K562 (cell line): ENCODE measurements around the gene SACS.

Experiments
- MXI1 ChIP-seq: IDR thresholded peaks from 2 replicates; pipeline ENCODE4 v1.6.1; 2011; ENCODE audit warnings: low read depth, mild to moderate bottlenecking, improper control_type of control experiment, low read length
- PHF8 ChIP-seq: fragments of 200-600 bp; sonication (generic); IDR thresholded peaks from 2 replicates; pipeline ENCODE4 v1.6.1; 2012; ENCODE audit warnings: mixed run types, mild to moderate bottlenecking, inconsistent platforms, low read length, moderate library complexity, borderline replicate concordance
- SREBF2 ChIP-seq: sonication (generic); formaldehyde crosslinking; IDR thresholded peaks from 2 replicates; pipeline ENCODE4 v1.4.0; 2020; ENCODE audit warnings: mild to moderate bottlenecking, missing genetic modification reagents
- TBP ChIP-seq: optimal IDR thresholded peaks from 2 replicates; pipeline ENCODE3; 2011; ENCODE audit warnings: low read depth, low read length, improper control_type of control experiment
- ZBTB17 ChIP-seq: fragments of 450-650 bp; formaldehyde crosslinking; IDR thresholded peaks from 2 replicates; pipeline ENCODE4 v1.4.0; 2020; ENCODE audit warnings: mild to moderate bottlenecking
- TF ChIP-seq, protein P1 (sequence below), 2 experiments: fragments of 450-650 bp; conservative IDR thresholded peaks; 2 replicates each; pipeline ENCODE4 v1.6.1; 2017; ENCODE audit warnings: mild to moderate bottlenecking in 2 of 2, moderate library complexity in 2 of 2
- TF ChIP-seq, protein P2 (sequence below), 3 experiments: IDR thresholded peaks in 2 of 3; conservative IDR thresholded peaks in 1 of 3; 2 replicates each; pipeline ENCODE4 v1.5.1; 2011 to 2012; ENCODE audit warnings: low read length in 3 of 3, mild to moderate bottlenecking in 3 of 3, control low read depth in 2 of 3, improper control_type of control experiment in 1 of 3, inconsistent platforms in 1 of 3, low read depth in 1 of 3, mixed read lengths in 1 of 3, moderate library complexity in 1 of 3; ENCODE audit not compliant: insufficient read depth in 2 of 3
- TF ChIP-seq, protein P3 (sequence below): fragments of 450-650 bp; formaldehyde crosslinking; IDR thresholded peaks from 2 replicates; pipeline ENCODE4 v1.4.0; 2022; ENCODE audit warnings: mild to moderate bottlenecking, moderate library complexity

DNA sequence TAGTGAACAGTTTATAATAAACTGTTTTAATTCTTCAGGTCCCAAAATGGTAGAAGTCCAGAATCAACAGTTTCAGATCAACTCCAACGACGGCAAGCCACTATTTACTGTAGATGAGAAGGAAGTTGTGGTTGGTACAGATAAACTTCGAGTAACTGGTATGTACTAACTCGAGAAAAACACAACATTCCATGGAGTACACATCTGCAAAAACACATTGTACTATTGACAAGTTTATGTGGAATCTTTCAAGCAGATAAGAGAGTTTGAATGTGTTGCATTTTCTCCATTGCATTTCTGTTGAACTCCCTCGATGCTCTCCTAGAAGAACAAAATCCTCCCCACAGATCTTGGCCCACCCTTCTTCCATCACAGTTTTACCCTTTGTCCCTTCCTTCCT is 154.2 kb downstream of the SACS start:
- no peak for TF ChIP-seq TBP
- no peak for TF ChIP-seq MXI1
- TF ChIP-seq SREBF2 (CRISPR knock-in tag), result no peak
- TF ChIP-seq, protein P1, sequence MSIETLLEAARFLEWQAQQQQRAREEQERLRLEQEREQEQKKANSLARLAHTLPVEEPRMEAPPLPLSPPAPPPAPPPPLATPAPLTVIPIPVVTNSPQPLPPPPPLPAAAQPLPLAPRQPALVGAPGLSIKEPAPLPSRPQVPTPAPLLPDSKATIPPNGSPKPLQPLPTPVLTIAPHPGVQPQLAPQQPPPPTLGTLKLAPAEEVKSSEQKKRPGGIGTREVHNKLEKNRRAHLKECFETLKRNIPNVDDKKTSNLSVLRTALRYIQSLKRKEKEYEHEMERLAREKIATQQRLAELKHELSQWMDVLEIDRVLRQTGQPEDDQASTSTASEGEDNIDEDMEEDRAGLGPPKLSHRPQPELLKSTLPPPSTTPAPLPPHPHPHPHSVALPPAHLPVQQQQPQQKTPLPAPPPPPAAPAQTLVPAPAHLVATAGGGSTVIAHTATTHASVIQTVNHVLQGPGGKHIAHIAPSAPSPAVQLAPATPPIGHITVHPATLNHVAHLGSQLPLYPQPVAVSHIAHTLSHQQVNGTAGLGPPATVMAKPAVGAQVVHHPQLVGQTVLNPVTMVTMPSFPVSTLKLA (conservative IDR thresholded peaks at IDR 0.05), result no peak
- no peak for TF ChIP-seq PHF8
- TF ChIP-seq, protein P2, sequence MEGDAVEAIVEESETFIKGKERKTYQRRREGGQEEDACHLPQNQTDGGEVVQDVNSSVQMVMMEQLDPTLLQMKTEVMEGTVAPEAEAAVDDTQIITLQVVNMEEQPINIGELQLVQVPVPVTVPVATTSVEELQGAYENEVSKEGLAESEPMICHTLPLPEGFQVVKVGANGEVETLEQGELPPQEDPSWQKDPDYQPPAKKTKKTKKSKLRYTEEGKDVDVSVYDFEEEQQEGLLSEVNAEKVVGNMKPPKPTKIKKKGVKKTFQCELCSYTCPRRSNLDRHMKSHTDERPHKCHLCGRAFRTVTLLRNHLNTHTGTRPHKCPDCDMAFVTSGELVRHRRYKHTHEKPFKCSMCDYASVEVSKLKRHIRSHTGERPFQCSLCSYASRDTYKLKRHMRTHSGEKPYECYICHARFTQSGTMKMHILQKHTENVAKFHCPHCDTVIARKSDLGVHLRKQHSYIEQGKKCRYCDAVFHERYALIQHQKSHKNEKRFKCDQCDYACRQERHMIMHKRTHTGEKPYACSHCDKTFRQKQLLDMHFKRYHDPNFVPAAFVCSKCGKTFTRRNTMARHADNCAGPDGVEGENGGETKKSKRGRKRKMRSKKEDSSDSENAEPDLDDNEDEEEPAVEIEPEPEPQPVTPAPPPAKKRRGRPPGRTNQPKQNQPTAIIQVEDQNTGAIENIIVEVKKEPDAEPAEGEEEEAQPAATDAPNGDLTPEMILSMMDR (IDR thresholded peaks at IDR 0.05 in 2 of 3, conservative IDR thresholded peaks at IDR 0.05 in 1 of 3; ENCODE audit: insufficient read depth in 2 of 3, low read depth in 1 of 3, low read length in 3 of 3), result no peak
- TF ChIP-seq ZBTB17 (CRISPR knock-in tag), result no peak
- TF ChIP-seq, protein P3, sequence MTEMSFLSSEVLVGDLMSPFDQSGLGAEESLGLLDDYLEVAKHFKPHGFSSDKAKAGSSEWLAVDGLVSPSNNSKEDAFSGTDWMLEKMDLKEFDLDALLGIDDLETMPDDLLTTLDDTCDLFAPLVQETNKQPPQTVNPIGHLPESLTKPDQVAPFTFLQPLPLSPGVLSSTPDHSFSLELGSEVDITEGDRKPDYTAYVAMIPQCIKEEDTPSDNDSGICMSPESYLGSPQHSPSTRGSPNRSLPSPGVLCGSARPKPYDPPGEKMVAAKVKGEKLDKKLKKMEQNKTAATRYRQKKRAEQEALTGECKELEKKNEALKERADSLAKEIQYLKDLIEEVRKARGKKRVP (CRISPR knock-in tag), result no peak
